ENCODE data around the gene KIF9.
"Not testable (repeated sequence)": the region's sequence is repeated elsewhere in the genome, so short reads cannot be mapped to it uniquely, and the experiment has no call there.

The KIF9 gene

DNA sequence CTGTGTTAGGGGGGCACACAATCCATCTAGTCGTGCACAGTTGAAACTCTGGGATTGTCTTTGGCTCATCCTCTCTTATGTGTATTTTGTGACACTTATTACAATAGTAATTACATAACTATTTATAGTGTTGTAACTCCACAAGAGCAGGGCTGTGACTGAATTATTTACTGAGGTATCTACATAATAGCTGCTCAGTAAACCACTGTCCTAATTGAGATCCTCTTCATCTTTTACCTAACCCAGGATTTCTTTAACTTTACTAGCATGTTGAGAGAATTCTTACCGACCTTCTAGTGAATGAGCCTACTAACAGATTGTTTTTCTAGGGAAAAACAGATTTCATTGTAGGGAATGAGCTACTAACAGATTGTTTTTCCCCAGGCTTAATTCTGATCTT, 11.2 kb upstream of the KIF9 start:
- Histone ChIP-seq H3K27me3 (ENCODE audit: control insufficient read depth in 1 of 2, insufficient read depth in 2 of 2, low read length in 2 of 2) (no peaks in the 10 kb centered on the region), H3K4me1 (ENCODE audit: control insufficient read depth, insufficient read depth, low read length) (peaks cover 6% of the 10 kb centered on the region), H3K9ac (ENCODE audit: low read length in 2 of 2) (no peak overlapping the region), H3K4me3 (ENCODE audit: low read length in 2 of 2) (no peak overlapping the region), H3K9me3 (ENCODE audit: control insufficient read depth in 2 of 2, low read length in 2 of 2) (no peaks in the 10 kb centered on the region), H3K27ac (ENCODE audit: low read length) (no peak overlapping the region), H3K36me3 (ENCODE audit: control insufficient read depth in 2 of 2, insufficient read depth in 2 of 2, low read length in 2 of 2) (peaks cover 3 to 17% of the 10 kb centered on the region in 2 donors)

DNA sequence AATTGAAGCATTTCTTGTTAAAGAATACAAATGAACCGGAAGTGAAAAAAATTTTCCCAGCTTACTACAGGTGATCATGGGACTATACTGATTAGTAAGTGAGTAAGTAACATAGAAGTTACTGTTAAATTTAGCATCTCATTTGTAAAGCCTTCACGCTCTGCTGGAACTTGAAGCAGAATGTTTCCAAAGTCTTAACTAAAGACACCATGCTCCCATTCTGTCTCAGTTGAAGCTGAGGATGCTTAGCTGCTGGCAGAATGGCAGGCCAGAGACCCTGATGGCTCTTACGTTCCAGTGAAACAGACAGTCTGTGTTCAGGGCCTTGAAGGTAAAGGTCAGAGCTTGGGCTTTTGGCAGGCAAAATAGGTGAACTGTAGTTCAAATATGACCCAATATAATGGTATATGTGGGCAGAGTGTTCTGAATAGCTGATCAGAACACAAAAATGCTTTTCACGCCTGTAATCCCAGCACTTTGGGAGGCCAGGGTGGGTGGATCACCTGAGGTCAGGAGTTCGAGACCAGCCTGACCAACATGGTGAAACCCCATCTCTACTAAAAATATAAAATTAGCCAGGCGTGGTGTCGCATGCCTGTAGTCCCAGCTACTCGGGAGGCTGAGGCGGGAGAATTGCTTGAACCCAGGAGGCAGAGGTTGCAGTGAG, 9.3 kb upstream of the KIF9 start:
- not testable (repeated sequence) for H3K4me3 ChIP-seq (ENCODE audit: low read length in 2 of 2); H3K27me3 ChIP-seq (ENCODE audit: control insufficient read depth in 1 of 2, insufficient read depth in 2 of 2, low read length in 2 of 2); H3K4me1 ChIP-seq (ENCODE audit: control insufficient read depth, insufficient read depth, low read length); H3K9ac ChIP-seq (ENCODE audit: low read length in 2 of 2); H3K9me3 ChIP-seq (ENCODE audit: control insufficient read depth in 2 of 2, low read length in 2 of 2); H3K27ac ChIP-seq (ENCODE audit: low read length)
- peaks cover 3 to 23% of the 10 kb centered on the region in 2 donors for H3K36me3 ChIP-seq (ENCODE audit: control insufficient read depth in 2 of 2, insufficient read depth in 2 of 2, low read length in 2 of 2)

DNA sequence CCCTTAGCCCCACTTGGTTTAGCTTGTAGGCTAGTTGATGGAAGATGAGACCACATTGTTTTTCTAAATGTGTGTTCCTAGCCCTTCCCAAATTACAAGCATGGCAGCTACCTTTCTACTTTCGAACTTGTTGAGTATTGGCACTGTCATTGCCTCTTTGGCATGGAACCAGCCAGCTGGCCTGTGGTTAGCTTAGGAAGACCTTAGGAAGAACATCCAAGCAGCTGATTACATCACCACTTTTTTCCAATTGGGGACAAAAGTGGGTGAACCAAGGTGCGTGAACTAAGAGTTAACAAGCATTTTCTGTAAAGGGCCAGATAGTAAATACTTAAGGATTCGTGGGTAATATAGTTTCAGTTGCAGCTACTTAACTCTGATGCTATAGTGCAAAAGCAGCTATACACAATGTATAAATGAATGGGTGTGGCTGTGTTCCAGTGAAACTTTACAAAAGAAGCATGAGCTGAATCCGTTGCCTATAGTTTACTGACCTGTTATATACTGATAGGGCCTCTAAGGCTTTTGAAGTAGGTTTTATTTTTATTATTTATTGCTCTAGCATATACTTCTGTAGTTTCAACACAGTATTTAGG, 8.7 kb upstream of the KIF9 start:
- H3K27ac ChIP-seq (ENCODE audit: low read length) = no peak overlapping the region
- peaks cover 3 to 23% of the 10 kb centered on the region in 2 donors for H3K36me3 ChIP-seq (ENCODE audit: control insufficient read depth in 2 of 2, insufficient read depth in 2 of 2, low read length in 2 of 2)
- no peak overlapping the region for H3K4me3 ChIP-seq (ENCODE audit: low read length in 2 of 2)
- H3K9me3 ChIP-seq (ENCODE audit: control insufficient read depth in 2 of 2, low read length in 2 of 2) = no peaks in the 10 kb centered on the region
- peaks cover 4% of the 10 kb centered on the region for H3K4me1 ChIP-seq (ENCODE audit: control insufficient read depth, insufficient read depth, low read length)
- no peaks in the 10 kb centered on the region for H3K27me3 ChIP-seq (ENCODE audit: control insufficient read depth in 1 of 2, insufficient read depth in 2 of 2, low read length in 2 of 2)
- H3K9ac ChIP-seq (ENCODE audit: low read length in 2 of 2) = no peak overlapping the region

DNA sequence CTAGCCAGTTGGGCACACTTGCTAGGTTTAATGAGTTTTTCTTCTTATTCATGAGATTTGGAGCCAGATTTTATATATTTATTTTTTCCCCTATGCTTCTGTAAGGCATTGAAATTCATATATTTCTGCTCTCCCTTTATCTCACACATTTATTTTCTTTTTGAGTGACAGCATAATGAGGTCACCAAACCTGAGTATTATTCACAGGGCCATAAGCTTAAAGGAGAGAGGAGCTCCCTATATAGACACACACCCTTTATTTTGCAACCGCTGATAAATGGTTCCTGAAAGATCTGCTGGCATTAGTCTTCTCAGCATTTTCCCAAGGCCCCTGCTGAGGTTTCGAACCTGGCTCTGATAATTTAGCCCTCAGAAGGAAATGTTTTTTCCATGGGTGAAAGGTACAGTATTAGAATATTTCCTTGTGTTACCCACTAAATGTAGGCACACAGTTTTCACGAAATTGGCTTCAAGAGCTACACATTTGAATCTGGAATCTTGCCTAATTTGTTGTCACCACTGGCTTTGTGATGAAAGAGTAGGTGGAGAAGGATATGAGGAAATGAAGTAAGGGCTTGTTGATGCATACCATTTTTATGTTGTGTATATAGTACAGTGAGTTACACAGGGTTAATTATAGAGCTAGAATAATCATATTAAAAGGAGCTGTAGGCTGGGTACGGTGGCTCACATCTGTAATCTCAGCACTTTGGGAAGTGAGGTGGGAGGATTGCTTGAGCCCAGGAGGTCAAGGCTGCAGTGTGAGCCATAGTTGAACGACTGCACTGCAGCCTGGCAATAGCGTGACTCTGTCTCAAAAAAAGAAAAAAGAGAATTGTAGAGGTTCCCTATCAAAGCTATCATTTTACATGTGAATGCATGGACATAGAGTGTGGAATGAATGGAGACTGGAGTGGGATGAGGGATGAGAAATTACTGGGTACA, 6.6 kb upstream of the KIF9 start:
- Histone ChIP-seq H3K9me3 (ENCODE audit: control insufficient read depth in 2 of 2, low read length in 2 of 2) (no peaks in the 10 kb centered on the region), H3K4me1 (ENCODE audit: control insufficient read depth, insufficient read depth, low read length) (peaks cover 15% of the 10 kb centered on the region)

DNA sequence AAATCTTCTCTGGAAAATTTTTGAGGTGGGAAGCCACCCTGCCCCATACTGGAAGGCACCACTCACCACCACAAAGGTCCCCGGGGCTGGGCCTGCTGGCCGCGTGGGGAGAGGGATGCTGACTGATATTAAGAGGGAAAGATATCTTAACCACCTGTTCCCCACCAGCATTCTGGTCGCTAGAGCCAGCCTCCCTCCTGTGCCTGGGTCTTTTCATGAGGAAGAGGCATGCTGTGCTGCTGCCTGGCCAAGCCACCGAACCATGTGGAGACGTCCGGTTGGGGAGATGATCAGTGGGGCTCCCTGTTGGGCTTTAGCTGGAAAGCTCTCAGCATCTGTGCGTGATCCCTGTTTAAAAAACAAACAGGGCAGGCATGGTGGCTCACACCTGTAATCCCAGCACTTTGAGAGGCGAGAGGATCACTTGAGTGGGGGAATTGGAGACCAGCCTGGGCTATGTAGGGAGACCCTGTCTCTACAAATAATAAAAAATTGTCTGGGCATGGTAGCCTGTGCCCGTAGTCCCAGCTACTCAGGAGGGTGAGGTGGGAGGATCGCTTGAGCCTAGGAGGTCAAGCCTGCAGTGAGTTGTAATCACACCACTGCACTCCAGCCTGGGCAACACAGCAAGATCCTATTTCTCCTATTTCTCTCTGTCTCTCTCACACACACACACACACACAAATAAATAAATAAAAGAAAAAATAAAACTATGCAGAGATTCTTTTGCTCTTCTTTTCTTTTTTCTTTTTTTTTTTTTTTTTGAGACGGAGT, 1.2 kb upstream of the KIF9 start:
- peaks cover 0 to 13% of the 10 kb centered on the region in 2 donors for H3K36me3 ChIP-seq (ENCODE audit: control insufficient read depth in 2 of 2, insufficient read depth in 2 of 2, low read length in 2 of 2)
- no peaks in the 10 kb centered on the region for H3K27me3 ChIP-seq (ENCODE audit: control insufficient read depth in 1 of 2, insufficient read depth in 2 of 2, low read length in 2 of 2)
- peak overlapping the region; percentile 93 for H3K27ac ChIP-seq (ENCODE audit: low read length)
- peaks cover 40% of the 10 kb centered on the region for H3K4me1 ChIP-seq (ENCODE audit: control insufficient read depth, insufficient read depth, low read length)
- peak overlapping the region; percentile 83 to 96 for H3K4me3 ChIP-seq (ENCODE audit: low read length in 2 of 2)
- no peaks in the 10 kb centered on the region for H3K9me3 ChIP-seq (ENCODE audit: control insufficient read depth in 2 of 2, low read length in 2 of 2)
- H3K9ac ChIP-seq (ENCODE audit: low read length in 2 of 2) = peak overlapping the region; percentile 91 to 97

More for the DNA sequence above, 6.6 kb upstream of the KIF9 start:
- no peak overlapping the region for H3K4me3 ChIP-seq (ENCODE audit: low read length in 2 of 2)
- H3K27me3 ChIP-seq (ENCODE audit: control insufficient read depth in 1 of 2, insufficient read depth in 2 of 2, low read length in 2 of 2) = no peaks in the 10 kb centered on the region
- H3K9ac ChIP-seq (ENCODE audit: low read length in 2 of 2) = no peak overlapping the region
- H3K27ac ChIP-seq (ENCODE audit: low read length) = no peak overlapping the region
- H3K36me3 ChIP-seq (ENCODE audit: control insufficient read depth in 2 of 2, insufficient read depth in 2 of 2, low read length in 2 of 2) = peaks cover 3 to 23% of the 10 kb centered on the region in 2 donors

DNA sequence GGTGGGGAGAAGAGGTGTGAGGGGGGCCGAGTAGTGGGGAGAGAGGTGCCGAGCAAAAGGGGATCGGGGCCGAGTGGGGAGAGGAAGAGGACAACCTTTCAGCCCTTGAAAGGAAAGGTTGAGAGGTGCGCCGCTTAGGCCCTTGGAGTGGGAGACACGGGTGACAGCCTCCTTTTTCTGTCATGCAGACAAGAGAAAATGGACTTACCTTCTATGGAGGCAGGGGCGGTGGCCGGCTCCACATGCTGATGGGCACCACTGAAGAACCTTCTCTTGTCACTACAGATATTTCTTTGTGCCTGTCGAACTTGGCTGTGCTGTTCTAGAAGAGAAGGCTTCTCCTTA, 566 bp upstream of the KIF9 start:
- Histone ChIP-seq H3K9me3 (ENCODE audit: control insufficient read depth in 2 of 2, low read length in 2 of 2) (no peaks in the 10 kb centered on the region), H3K4me1 (ENCODE audit: control insufficient read depth, insufficient read depth, low read length) (peaks cover 40% of the 10 kb centered on the region), H3K36me3 (ENCODE audit: control insufficient read depth in 2 of 2, insufficient read depth in 2 of 2, low read length in 2 of 2) (peaks cover 0 to 8% of the 10 kb centered on the region in 2 donors), H3K27ac (ENCODE audit: low read length) (peak overlapping the region; percentile 93), H3K9ac (ENCODE audit: low read length in 2 of 2) (peak overlapping the region; percentile 91 to 97), H3K4me3 (ENCODE audit: low read length in 2 of 2) (peak overlapping the region; percentile 83 to 96), H3K27me3 (ENCODE audit: control insufficient read depth in 1 of 2, insufficient read depth in 2 of 2, low read length in 2 of 2) (no peaks in the 10 kb centered on the region)

DNA sequence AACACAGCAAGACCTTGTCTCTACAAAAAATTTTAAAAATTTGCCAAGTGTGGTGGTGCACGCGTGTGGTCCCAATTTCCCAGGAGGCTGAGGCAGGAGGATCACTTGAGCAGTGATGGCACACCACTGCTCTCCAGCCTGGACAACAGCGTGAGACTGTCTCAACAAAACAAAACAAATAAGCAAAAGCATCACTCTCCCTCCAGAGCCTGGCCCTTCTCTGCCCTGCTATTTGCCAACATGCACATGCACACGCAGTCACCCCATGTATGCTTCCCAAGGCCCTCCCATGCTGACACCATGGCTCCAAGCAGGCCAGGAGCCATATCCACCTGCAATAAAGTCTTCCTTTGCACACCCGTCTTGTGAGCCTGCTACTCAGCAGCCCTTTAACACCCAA, 2.1 kb downstream of the KIF9 start:
- no peak overlapping the region for H3K4me3 ChIP-seq (ENCODE audit: low read length in 2 of 2)
- no peaks in the 10 kb centered on the region for H3K9me3 ChIP-seq (ENCODE audit: control insufficient read depth in 2 of 2, low read length in 2 of 2)
- peaks cover 31% of the 10 kb centered on the region for H3K4me1 ChIP-seq (ENCODE audit: control insufficient read depth, insufficient read depth, low read length)
- no peak overlapping the region for H3K27ac ChIP-seq (ENCODE audit: low read length)
- no peaks in the 10 kb centered on the region for H3K27me3 ChIP-seq (ENCODE audit: control insufficient read depth in 1 of 2, insufficient read depth in 2 of 2, low read length in 2 of 2)
- no peaks in the 10 kb centered on the region for H3K36me3 ChIP-seq (ENCODE audit: control insufficient read depth in 2 of 2, insufficient read depth in 2 of 2, low read length in 2 of 2)
- H3K9ac ChIP-seq (ENCODE audit: low read length in 2 of 2) = no peak overlapping the region

DNA sequence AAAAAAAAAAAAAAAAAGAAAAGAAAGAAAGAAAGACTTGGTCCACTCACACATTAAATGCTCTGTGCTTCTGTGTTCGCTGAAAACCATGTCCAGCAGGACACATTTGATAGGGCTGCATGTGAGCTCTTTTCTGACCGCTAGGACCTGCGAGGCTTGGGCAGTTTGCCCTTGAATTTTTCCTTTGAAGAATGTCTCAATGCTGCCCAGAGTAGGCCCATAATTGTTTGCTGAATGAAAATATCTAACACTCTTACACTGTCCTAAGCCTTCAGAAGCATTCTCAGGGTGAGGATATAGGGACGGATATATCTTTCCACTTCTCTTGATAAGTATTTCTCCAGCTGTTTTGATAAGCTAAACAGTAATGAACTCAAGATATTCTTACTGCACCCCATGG, 6.0 kb downstream of the KIF9 start:
- Histone ChIP-seq H3K9ac (ENCODE audit: low read length in 2 of 2) (no peak overlapping the region), H3K27me3 (ENCODE audit: control insufficient read depth in 1 of 2, insufficient read depth in 2 of 2, low read length in 2 of 2) (no peaks in the 10 kb centered on the region), H3K4me3 (ENCODE audit: low read length in 2 of 2) (no peak overlapping the region), H3K9me3 (ENCODE audit: control insufficient read depth in 2 of 2, low read length in 2 of 2) (no peaks in the 10 kb centered on the region), H3K27ac (ENCODE audit: low read length) (no peak overlapping the region), H3K4me1 (ENCODE audit: control insufficient read depth, insufficient read depth, low read length) (peaks cover 5% of the 10 kb centered on the region), H3K36me3 (ENCODE audit: control insufficient read depth in 2 of 2, insufficient read depth in 2 of 2, low read length in 2 of 2) (peaks cover 3 to 4% of the 10 kb centered on the region in 2 donors)

DNA sequence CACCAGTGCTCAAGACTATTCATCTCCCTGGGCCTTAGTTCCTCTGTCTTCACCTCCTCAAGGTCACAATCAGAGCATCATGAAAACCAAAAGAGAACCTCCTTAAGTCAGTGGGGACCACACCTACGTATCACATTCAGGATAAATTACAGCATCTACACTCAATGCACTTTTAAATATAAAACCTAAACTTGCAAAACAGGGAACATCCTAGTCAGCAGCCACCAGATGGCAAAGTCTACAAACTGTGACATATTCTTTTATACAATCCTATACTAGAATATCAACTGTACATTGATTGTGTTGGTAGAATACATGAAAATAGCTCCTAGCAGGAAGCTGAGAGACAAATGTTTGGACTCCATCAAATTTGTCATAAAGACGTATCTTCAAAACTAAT, 7.9 kb downstream of the KIF9 start:
- H3K4me3 ChIP-seq (ENCODE audit: low read length in 2 of 2) = no peak overlapping the region
- H3K27me3 ChIP-seq (ENCODE audit: control insufficient read depth in 1 of 2, insufficient read depth in 2 of 2, low read length in 2 of 2) = no peaks in the 10 kb centered on the region
- peaks cover 3 to 4% of the 10 kb centered on the region in 2 donors for H3K36me3 ChIP-seq (ENCODE audit: control insufficient read depth in 2 of 2, insufficient read depth in 2 of 2, low read length in 2 of 2)
- no peaks in the 10 kb centered on the region for H3K9me3 ChIP-seq (ENCODE audit: control insufficient read depth in 2 of 2, low read length in 2 of 2)
- no peak overlapping the region for H3K9ac ChIP-seq (ENCODE audit: low read length in 2 of 2)
- no peak overlapping the region for H3K27ac ChIP-seq (ENCODE audit: low read length)
- H3K4me1 ChIP-seq (ENCODE audit: control insufficient read depth, insufficient read depth, low read length) = no peaks in the 10 kb centered on the region

DNA sequence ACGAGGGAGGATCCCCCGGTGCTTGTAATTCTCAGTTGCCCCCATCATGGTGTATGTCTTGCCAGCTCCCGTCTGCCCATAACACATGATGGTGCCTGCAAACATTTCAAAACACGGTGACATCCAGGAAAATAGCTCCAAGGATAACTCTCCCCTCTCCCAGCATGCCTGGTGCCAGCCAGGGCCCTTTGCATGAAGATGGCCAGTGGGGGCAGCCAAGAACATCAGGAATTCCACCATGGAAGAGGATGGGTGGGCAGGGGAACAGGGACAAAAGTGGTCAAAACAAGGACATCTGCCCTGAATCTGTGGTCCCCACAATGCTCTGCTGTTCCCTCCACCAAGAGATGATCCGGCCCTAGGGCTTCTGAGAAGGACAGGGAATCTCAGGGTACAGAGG, 9.0 kb downstream of the KIF9 start:
- no peaks in the 10 kb centered on the region for H3K9me3 ChIP-seq (ENCODE audit: control insufficient read depth in 2 of 2, low read length in 2 of 2)
- H3K4me1 ChIP-seq (ENCODE audit: control insufficient read depth, insufficient read depth, low read length) = no peaks in the 10 kb centered on the region
- no peak overlapping the region for H3K4me3 ChIP-seq (ENCODE audit: low read length in 2 of 2)
- peaks cover 3 to 4% of the 10 kb centered on the region in 2 donors for H3K36me3 ChIP-seq (ENCODE audit: control insufficient read depth in 2 of 2, insufficient read depth in 2 of 2, low read length in 2 of 2)
- H3K27me3 ChIP-seq (ENCODE audit: control insufficient read depth in 1 of 2, insufficient read depth in 2 of 2, low read length in 2 of 2) = no peaks in the 10 kb centered on the region
- no peak overlapping the region for H3K9ac ChIP-seq (ENCODE audit: low read length in 2 of 2)
- no peak overlapping the region for H3K27ac ChIP-seq (ENCODE audit: low read length)
